Muscle of leg (tissue), 11 donors: ENCODE data around the gene GATAD1. TPM values are rescaled to one million over a fixed set of nuclear protein-coding genes. Genes with fewer than 3 reads are reported as not detected.

Experiments used
- DNase-seq: peaks from one replicate; pipeline ENCODE4 v3.0.0; 2013
- H3K27ac ChIP-seq: one replicate; pipeline ENCODE4 v1.5.1; 2013; ENCODE audit warnings: mild to moderate bottlenecking, low read length, control low read depth
- H3K27me3 ChIP-seq: one replicate; pipeline ENCODE4 v1.6.1; 2013; ENCODE audit warnings: low read length; ENCODE audit not compliant: control insufficient read depth, insufficient read depth
- H3K36me3 ChIP-seq: one replicate; pipeline ENCODE4 v1.6.1; 2013; ENCODE audit warnings: low read length; ENCODE audit not compliant: control insufficient read depth, insufficient read depth
- H3K4me1 ChIP-seq: one replicate; pipeline ENCODE4 v1.6.1; 2013; ENCODE audit warnings: low read length; ENCODE audit not compliant: control insufficient read depth, insufficient read depth
- H3K4me3 ChIP-seq: one replicate; pipeline ENCODE4 v1.5.1; 2013; ENCODE audit warnings: low read length, control low read depth
- H3K9me3 ChIP-seq: replicated peaks from 2 replicates; pipeline ENCODE4 v1.6.1; 2013; ENCODE audit warnings: low read depth, low read length; ENCODE audit not compliant: control insufficient read depth
- WGBS: methylation state at CpG from one replicate; pipeline ENCODE4 v1.1.5; 2013; ENCODE audit warnings: missing lambda C conversion rate; ENCODE audit not compliant: insufficient coverage; 5-methylcytosine and 5-hydroxymethylcytosine counted together
- polyA plus RNA-seq, 8 donors: library from polyadenylated mRNA; unstranded; fragments of 120-200 nt; gene quantifications; one replicate each; pipeline versions ENCODE4 v1.2.1 to v1.2.3, GENCODE V29; 2013; ENCODE audit warnings: inconsistent platforms in 1 of 8, low replicate concordance in 1 of 8; ENCODE audit not compliant: insufficient read length in 8 of 8, insufficient read depth in 1 of 8
- total RNA-seq: library from RNA; stranded (reverse); fragments of 120-200 nt; gene quantifications from one replicate; pipeline ENCODE4 v1.2.4, GENCODE V29; 2013

Gene GATAD1
- total and polyA plus RNA-seq, 9 donors: 16.9 to 29.1 (median 22.3) TPM

DNA sequence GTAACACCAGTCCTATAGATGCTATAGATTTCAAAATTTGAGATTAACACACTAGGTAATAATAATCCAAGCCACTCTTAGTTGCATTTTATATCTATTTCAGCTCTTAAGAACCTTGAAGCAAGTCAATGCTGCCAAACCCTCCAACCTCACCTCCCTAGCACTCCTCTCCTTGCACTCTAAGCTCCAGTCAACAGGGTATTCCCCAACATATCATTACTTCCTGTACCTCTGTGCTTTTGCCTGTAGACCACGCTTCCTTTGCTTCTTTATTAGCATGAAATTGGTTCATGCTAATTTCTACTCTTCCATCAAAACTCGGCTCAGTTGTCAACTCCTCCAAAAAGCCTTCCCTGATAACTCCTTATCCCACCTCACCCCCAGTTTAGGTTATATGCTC is 56.5 kb downstream of the GATAD1 start:
- H3K27ac ChIP-seq: no peak overlapping the region
- H3K36me3 ChIP-seq: peaks cover 33% of the 10 kb centered on the region
- H3K9me3 ChIP-seq: no peaks in the 10 kb centered on the region
- H3K4me1 ChIP-seq: no peaks in the 10 kb centered on the region
- H3K4me3 ChIP-seq: no peak overlapping the region
- no peaks in the 10 kb centered on the region for H3K27me3 ChIP-seq
- 88% methylated on average over 2 of the region's 2 CpGs for WGBS
- no peak for DNase-seq

DNA sequence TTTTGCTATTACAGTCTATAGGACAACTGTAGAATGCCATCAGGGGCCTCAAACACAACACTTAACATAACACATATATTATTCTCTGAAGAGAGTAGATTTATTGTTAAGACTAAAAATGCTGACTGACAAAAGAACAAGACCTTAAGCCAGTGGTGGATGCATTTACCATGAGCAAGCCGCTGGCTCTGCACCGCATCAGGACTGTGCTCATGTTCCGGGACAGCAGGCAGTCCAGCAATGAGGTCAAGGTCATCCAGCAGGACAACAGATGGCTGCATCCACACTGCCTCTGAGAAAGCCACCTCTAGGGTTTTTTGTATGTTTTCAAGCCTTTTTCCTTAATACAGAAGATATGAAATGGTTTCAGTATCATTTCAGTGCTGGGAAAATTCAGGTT is 57.3 kb downstream of the GATAD1 start:
- no peak for DNase-seq
- no peak overlapping the region for H3K27ac ChIP-seq
- no peak overlapping the region for H3K4me3 ChIP-seq
- no peaks in the 10 kb centered on the region for H3K9me3 ChIP-seq
- H3K36me3 ChIP-seq: peaks cover 28% of the 10 kb centered on the region
- 76% methylated on average over 3 of the region's 3 CpGs for WGBS
- no peaks in the 10 kb centered on the region for H3K4me1 ChIP-seq
- H3K27me3 ChIP-seq: no peaks in the 10 kb centered on the region

DNA sequence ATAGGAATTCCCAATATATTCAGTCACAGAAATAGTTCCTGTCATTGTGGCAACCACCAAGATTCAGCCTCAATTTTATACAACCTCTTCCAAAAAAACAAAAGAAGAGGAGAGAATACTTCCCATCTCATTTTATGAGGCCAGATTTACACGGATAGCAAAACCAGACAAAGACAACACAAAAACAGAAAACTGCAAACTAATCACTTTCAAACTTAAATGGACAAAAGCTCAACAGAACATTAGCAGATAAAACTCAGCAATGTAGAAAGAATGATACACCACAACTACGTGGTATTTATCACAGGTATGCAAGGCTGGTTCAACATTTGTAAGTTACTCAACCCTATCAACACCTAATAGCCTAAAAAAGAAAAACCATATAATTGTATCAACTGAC is 59.1 kb downstream of the GATAD1 start:
- H3K4me1 ChIP-seq: no peaks in the 10 kb centered on the region
- peaks cover 17% of the 10 kb centered on the region for H3K36me3 ChIP-seq
- no peak for DNase-seq
- no peak overlapping the region for H3K4me3 ChIP-seq
- no peaks in the 10 kb centered on the region for H3K27me3 ChIP-seq
- no peak overlapping the region for H3K27ac ChIP-seq
- no peaks in the 10 kb centered on the region for H3K9me3 ChIP-seq
- no CpG with 5 or more reads among the region's 2 CpGs for WGBS

DNA sequence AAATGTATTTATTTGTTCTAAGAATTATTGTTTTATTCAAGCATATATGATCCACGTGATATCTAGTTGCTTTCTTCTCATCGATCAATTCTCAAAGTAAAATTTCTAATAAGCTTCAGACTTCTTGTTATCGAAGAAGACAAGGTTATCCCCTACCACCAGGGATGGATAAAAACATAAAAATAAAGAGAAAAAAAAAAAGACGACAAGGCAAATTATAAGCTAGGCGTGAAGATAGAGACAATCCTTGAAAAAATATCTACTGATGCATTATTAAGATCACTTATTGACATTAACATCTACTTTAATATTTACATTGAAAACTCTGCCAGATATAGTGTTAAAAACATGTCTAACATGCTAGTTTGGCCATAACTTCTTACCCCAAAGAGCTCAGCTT is 61.7 kb downstream of the GATAD1 start:
- Histone ChIP-seq H3K27me3 (no peaks in the 10 kb centered on the region), H3K4me1 (no peaks in the 10 kb centered on the region), H3K9me3 (no peaks in the 10 kb centered on the region), H3K27ac (no peak overlapping the region), H3K4me3 (no peak overlapping the region), H3K36me3 (peaks cover 13% of the 10 kb centered on the region)
- no CpG with 5 or more reads among the region's 5 CpGs for WGBS
- DNase-seq: no peak

Other genes starting within 250 kb of the GATAD1 start
- 38.2 TPM for gene KRIT1, start 201.6 kb upstream of the GATAD1 start, total RNA-seq
- gene KRIT1, start 201.6 kb upstream of the GATAD1 start, polyA plus RNA-seq: 10 to 100 TPM; 21.5 to 34.4 (median 26.4) TPM
- gene ANKIB1, start 201.5 kb upstream of the GATAD1 start, total RNA-seq: 30.6 TPM
- gene ANKIB1, start 201.5 kb upstream of the GATAD1 start, polyA plus RNA-seq: 10 to 100 TPM; 15.0 to 31.5 (median 23.7) TPM
- gene ERVW-1, start 30.5 kb downstream of the GATAD1 start, total RNA-seq: 0.40 TPM
- gene ERVW-1, start 30.5 kb downstream of the GATAD1 start, polyA plus RNA-seq: 1 to 10 TPM in 1 of 8 donors, under 1 TPM in 7; 0.38 to 1.6 (median 0.70) TPM
- gene PEX1, start 81.0 kb downstream of the GATAD1 start, total RNA-seq: 19.8 TPM
- 10 to 100 TPM; 13.0 to 25.6 (median 17.8) TPM for gene PEX1, start 81.0 kb downstream of the GATAD1 start, polyA plus RNA-seq
- gene RBM48, start 81.3 kb downstream of the GATAD1 start, total RNA-seq: 9.4 TPM
- 10 to 100 TPM in 7 of 8 donors, 1 to 10 TPM in 1; 9.4 to 13.8 (median 12.0) TPM for gene RBM48, start 81.3 kb downstream of the GATAD1 start, polyA plus RNA-seq
- 26.6 TPM for gene FAM133B, start 142.9 kb downstream of the GATAD1 start, total RNA-seq
- gene FAM133B, start 142.9 kb downstream of the GATAD1 start, polyA plus RNA-seq: 10 to 100 TPM; 23.1 to 33.5 (median 29.1) TPM